GM12801 (cell line): Measurements from ENCODE around the gene SLC41A3.

Source experiments
- TF ChIP-seq, protein P1 (sequence below): IDR thresholded peaks from one replicate; pipeline ENCODE4 v1.5.1; 2011; ENCODE audit warnings: control low read depth; ENCODE audit not compliant: insufficient read length; ENCODE audit errors: extremely low read depth

SLC41A3 gene

DNA sequence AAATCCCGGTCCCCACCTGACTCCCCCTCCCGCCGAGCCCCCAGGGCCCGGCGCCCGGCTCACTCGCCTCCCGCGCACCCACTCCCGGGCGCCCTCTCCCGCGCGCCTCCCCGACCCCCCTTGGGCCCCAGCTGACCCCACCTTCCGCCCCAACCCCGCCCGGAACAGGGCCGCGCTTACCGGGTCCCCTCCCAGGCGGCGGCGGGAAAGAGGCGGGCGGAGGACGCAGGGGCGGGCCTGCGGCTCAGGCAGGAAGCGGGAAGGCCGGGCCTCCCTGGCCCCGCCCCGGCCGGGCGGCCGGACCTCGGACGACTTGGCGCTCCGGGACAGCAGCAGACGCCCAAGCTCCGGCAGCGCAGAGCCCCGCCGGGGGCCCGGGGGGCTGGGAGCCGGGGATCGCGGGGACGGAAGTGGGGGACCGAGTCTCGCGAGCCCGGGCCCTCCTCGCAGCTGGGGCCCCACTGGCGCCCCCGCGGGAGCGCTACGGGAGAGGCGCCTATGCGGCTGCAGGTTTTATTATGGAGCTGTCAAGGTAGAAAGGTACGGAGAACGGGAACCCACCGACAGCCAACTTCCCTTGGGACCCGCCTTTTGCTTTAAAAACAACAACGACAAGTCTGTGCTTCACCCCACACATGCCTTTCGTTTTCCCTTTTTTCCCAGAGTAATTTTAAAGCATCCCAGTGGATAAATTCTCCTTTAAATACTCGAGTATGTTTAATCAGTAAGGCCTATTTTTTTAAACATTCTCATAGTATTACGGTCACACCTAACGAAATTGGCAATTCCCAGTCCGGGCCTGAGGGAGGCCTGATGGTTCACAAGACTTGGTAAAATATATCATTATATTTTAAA lies at the start of gene SLC41A3:
TSS of gene SLC41A3 (minus strand) at position 212 of the 855 bp plus-strand sequence. CDS start 15,905 bp downstream, outside the sequence.
- TF ChIP-seq, protein P1, sequence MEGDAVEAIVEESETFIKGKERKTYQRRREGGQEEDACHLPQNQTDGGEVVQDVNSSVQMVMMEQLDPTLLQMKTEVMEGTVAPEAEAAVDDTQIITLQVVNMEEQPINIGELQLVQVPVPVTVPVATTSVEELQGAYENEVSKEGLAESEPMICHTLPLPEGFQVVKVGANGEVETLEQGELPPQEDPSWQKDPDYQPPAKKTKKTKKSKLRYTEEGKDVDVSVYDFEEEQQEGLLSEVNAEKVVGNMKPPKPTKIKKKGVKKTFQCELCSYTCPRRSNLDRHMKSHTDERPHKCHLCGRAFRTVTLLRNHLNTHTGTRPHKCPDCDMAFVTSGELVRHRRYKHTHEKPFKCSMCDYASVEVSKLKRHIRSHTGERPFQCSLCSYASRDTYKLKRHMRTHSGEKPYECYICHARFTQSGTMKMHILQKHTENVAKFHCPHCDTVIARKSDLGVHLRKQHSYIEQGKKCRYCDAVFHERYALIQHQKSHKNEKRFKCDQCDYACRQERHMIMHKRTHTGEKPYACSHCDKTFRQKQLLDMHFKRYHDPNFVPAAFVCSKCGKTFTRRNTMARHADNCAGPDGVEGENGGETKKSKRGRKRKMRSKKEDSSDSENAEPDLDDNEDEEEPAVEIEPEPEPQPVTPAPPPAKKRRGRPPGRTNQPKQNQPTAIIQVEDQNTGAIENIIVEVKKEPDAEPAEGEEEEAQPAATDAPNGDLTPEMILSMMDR = no peak

DNA sequence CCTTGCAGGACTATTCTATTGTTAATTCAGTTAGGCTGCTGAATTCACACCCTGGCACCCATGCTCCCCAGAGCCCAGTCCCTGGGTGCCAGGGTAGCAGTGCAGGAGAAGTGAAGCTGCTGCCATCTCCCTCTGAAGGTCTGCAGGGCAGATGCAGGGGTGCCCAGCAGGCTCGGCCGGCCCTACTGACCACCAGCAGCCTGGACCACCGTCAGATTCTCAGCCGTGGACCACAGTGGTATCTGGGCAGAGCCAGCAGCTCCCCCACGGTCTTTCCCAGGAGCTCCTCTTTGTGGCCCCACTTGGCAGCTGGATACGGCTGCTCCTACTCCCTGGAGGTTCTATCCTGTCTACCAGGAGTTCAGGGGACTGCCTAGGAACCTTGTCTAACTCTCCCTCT lies 49.7 kb upstream of the SLC41A3 start:
- TF ChIP-seq, protein P1 = no peak

DNA sequence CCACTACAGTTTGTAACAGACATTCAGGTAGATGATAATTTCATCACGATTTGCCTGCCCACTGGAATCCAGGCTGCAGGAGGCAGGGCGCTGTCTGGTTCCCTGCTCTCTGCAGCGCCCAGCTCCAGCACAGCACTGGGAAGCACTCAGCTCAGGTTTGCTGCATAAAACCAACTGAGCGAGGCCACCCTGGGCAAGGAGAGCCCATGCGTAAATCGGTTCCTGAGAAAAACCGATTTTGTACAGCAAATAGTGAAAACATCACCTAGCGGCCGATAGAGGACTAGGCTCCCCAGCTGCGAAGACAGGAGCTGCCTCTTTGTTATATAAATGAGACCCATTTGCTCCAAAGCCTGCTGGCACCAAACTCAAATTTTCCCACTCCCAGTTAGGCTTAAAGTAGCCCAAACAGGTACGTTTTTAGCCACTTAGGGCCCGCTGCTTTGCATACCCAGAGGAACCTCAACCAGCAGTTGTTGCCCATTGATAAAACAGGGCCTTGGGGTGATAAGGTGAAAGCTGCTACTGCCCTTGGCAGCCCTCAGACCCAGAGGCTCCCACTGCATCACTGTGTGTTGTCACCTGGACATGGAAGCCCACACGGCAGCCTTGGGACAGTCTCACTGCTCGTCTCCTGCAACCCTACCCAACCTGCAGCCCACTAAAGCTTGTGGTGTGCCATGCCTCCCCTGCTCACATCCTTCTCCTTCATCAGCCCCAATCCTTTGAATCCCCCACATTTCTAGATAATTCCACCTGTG lies 49.0 kb upstream of the SLC41A3 start:
- TF ChIP-seq, protein P1 = no peak

DNA sequence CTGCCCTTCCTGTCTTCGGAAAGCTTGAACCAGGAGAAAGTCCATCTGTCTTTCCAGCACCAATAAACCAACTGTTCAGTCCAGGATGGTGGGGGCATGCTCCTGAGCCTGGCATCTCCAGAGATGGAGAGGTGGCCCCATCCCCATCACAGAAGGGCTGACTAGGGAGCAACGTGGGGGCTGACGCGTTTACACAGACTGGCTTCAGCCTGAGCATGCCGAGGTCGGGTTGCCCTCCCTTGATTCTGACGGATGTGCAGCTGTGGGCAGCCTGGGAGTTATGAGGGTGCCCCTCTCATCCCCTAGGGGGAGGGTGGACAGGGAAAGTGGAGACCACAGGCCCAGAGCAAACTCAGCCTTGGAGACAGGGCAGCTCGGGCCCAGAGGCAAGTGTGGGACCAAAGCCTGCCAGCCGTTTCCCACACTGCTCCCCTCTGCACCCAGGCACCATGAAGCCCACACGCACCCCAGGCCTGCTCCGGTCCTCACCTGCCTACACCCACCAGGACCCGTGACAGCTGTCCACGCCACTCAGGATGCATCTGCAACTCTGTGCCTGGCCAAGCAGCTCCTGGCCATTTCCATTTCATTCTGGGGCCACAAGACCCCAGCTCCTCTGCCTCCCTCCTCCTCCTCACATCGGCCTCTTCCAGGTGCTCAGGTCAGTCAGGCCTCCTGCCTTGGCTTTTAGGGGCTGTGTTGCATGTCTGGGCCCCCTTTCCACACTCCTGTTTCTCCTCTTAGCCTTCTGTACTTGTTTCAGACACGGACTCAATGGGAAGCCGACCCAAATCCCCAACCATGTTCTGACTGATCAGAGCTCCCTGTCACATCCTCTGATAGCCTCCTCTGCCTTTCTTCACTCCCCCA lies 48.2 kb upstream of the SLC41A3 start:
- TF ChIP-seq, protein P1 = no peak

DNA sequence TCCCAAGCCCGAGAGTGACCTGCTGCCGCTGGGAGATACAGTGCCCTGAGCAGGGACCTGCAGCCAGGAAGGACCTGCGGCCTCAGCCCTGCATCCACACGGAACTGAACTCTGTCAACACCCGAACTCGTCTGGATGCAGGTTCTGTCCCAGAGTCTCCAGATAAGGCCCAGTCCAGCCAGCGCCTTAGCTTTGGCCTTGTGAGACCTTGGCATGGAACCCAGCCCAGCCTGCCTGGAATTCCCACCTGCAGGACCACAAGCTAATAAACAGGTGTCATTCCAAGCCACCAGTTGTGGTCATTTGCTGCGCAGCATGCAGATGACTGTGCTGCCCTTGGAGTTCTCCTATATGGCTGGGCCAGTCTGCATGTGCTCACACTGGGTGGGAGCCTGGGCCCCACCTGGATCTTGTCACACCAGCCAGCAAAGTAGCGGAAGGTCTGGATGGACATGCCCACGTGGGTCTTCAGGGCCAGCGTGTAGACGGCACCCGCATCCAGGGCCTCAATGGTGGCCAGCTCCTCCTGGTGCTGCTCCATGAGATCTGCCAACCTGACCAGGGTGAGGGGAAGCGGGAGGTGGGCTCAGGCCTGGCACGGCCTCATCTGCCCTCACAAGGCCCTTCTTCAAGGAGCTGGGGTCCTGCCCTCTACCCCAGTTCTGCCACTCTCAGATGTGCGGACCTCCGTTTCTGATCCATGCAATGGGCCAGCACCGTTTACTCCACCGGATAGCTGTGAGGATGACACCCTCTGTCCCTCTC lies 47.2 kb upstream of the SLC41A3 start:
- TF ChIP-seq, protein P1 = no peak

DNA sequence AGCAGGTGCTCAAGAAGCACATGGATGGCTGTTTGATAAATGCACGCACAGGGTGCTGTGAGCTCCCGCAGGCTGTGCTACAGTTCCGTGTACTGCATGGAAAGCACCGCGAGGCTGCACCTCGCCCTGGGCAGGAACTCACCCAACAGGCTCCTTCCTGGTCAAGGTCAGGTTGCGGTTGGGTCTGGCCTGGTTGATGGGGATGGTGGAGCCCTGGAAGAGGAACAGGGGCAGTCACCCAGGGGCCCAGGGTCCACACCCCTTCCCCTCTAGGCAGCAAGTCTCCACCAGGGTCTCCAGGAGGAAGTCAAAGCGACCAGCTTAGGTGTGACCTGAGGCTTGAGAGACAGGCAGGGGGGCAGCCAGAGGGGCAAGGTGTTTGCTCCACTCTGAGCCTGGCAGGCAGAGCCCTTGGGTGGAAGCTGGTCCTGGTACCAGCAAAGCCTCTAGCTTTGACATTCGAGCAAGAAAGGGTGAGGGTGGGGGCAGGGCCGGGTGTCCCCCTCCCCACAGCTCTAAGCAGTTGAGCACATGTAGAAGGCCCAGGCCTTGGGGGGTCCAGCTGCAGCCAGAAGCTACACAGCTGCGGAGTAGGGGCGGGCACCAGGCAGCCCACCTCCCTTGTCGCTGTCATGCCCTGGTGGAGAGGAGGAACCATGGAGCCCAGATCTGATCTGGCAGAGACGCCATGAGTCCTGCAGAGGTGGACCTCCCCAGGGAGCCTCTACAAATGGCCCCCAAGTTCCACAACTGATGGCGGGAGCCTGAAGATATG lies 46.3 kb upstream of the SLC41A3 start:
- TF ChIP-seq, protein P1 = no peak
